Loucy (cell line): ENCODE results near the gene MYL10.

Source experiments
- H2AFZ ChIP-seq: fragments of 200-600 bp; sonication (generic); 2 replicates; pipeline ENCODE4 v1.6.0; 2016; ENCODE audit warnings: antibody characterized with exemption, mild to moderate bottlenecking, low read length, moderate library complexity
- H3F3A ChIP-seq: fragments of 200-600 bp; 2 replicates; pipeline ENCODE4 v1.6.0; 2016; ENCODE audit warnings: antibody characterized with exemption, low read depth, mild to moderate bottlenecking
- H3K27me3 ChIP-seq: fragments of 200-600 bp; sonication (generic); 2 replicates; pipeline ENCODE4 v1.6.1; 2014; ENCODE audit warnings: low read length, mild to moderate bottlenecking; ENCODE audit not compliant: insufficient read depth, poor library complexity, severe bottlenecking
- H3K36me3 ChIP-seq: fragments of 200-600 bp; sonication (generic); 2 replicates; pipeline ENCODE4 v1.6.1; 2016; ENCODE audit warnings: low read length; ENCODE audit not compliant: insufficient read depth
- H3K4me1 ChIP-seq: fragments of 200-600 bp; sonication (generic); 2 replicates; pipeline ENCODE4 v1.5.1; 2014; ENCODE audit warnings: low read length, mild to moderate bottlenecking; ENCODE audit not compliant: insufficient read depth, poor library complexity, severe bottlenecking
- H3K4me2 ChIP-seq: fragments of 200-600 bp; sonication (generic); 2 replicates; pipeline ENCODE4 v1.6.0; 2014; ENCODE audit warnings: antibody characterized with exemption, low read length, low read depth, mild to moderate bottlenecking; ENCODE audit not compliant: poor library complexity, severe bottlenecking
- H3K4me3 ChIP-seq: fragments of 200-600 bp; sonication (generic); 2 replicates; pipeline ENCODE4 v1.5.1; 2014; ENCODE audit warnings: low read length, mild to moderate bottlenecking, mixed read lengths; ENCODE audit not compliant: poor library complexity, severe bottlenecking
- H3K79me2 ChIP-seq: fragments of 200-600 bp; sonication (generic); 2 replicates; pipeline ENCODE4 v1.6.1; 2014; ENCODE audit warnings: low read length; ENCODE audit not compliant: insufficient read depth
- H3K9ac ChIP-seq: fragments of 200-600 bp; sonication (generic); 2 replicates; pipeline ENCODE4 v1.6.0; 2014; ENCODE audit warnings: mild to moderate bottlenecking, low read depth, low read length, moderate library complexity; ENCODE audit not compliant: poor library complexity, severe bottlenecking
- H3K9me2 ChIP-seq: fragments of 200-600 bp; sonication (generic); replicated peaks from 2 replicates; pipeline ENCODE4 v1.6.1; 2016; ENCODE audit warnings: low read depth, low read length, mixed read lengths
- H3K9me3 ChIP-seq: fragments of 200-600 bp; sonication (generic); 2 replicates; pipeline ENCODE4 v1.6.1; 2014; ENCODE audit warnings: mild to moderate bottlenecking, antibody characterized with exemption, low read length, low read depth; ENCODE audit not compliant: insufficient read depth
- H4K20me1 ChIP-seq: fragments of 200-600 bp; sonication (generic); 2 replicates; pipeline ENCODE4 v1.6.0; 2014; ENCODE audit warnings: antibody characterized with exemption, low read length, mild to moderate bottlenecking; ENCODE audit not compliant: insufficient read depth, poor library complexity, severe bottlenecking
- EZH2phosphoT487 ChIP-seq: fragments of 200-600 bp; IDR thresholded peaks from 2 replicates; pipeline ENCODE4 v1.6.1; 2018; ENCODE audit warnings: antibody characterized with exemption, mild to moderate bottlenecking, moderate library complexity, borderline replicate concordance
- TF ChIP-seq, protein P1 (sequence below): fragments of 200-600 bp; sonication (generic); conservative IDR thresholded peaks from 2 replicates; pipeline ENCODE4 v1.5.1; 2014; ENCODE audit warnings: mild to moderate bottlenecking, antibody characterized with exemption, low read length

The MYL10 gene

DNA sequence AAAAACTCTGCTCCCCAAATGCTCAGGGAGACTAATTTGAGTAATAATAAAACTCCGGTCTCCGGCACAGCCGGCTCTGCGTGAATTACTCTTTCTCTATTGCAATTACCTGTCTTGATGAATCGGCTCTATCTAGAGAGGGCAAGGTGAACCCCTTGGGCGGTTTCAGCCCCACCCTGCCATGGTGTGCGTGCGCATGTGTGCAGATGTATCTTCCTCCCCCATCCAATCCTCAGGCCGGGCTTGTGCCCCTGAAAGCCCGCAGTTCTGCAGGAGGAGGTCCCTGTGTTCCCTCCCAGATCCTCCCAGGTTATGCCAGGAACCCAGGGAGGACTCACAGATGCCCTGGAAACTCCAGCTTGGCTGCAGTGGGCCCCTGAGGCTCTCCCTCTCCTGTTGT is 48.3 kb upstream of the MYL10 start:
- Histone ChIP-seq H3K4me1 (no peaks in the 10 kb centered on the region), H3K9me2 (no peaks in the 10 kb centered on the region), H3K9me3 (no peaks in the 10 kb centered on the region), H3K4me3 (no peak overlapping the region), H2AFZ (no peak overlapping the region), H3K4me2 (no peak overlapping the region), H3K79me2 (no peaks in the 10 kb centered on the region), H3K36me3 (no peaks in the 10 kb centered on the region), H3F3A (no peaks in the 10 kb centered on the region), H3K27me3 (no peaks in the 10 kb centered on the region), H3K9ac (no peak overlapping the region), H4K20me1 (no peaks in the 10 kb centered on the region)
- TF ChIP-seq, protein P1, sequence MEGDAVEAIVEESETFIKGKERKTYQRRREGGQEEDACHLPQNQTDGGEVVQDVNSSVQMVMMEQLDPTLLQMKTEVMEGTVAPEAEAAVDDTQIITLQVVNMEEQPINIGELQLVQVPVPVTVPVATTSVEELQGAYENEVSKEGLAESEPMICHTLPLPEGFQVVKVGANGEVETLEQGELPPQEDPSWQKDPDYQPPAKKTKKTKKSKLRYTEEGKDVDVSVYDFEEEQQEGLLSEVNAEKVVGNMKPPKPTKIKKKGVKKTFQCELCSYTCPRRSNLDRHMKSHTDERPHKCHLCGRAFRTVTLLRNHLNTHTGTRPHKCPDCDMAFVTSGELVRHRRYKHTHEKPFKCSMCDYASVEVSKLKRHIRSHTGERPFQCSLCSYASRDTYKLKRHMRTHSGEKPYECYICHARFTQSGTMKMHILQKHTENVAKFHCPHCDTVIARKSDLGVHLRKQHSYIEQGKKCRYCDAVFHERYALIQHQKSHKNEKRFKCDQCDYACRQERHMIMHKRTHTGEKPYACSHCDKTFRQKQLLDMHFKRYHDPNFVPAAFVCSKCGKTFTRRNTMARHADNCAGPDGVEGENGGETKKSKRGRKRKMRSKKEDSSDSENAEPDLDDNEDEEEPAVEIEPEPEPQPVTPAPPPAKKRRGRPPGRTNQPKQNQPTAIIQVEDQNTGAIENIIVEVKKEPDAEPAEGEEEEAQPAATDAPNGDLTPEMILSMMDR: no peak
- TF ChIP-seq EZH2phosphoT487: no peak

DNA sequence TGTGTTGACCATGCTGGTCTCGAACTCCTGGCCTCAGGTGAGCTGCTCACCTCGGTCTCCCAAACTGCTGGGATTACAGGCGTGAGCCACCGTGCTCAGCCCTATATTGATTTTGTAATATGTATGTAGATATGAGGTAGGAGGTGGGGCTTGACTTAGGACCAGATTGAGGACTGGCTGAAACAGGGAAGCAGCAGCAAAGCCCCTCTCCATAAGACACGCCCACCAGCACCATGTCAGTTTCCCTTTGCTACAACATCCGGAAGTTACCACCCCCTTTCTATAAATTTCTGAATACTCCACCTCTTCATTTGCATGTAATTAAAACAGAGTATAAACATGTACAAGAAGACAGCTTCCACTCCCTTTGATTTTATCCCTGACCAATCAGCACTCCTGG is 47.9 kb upstream of the MYL10 start:
- Histone ChIP-seq H3K4me3 (no peak overlapping the region), H4K20me1 (no peaks in the 10 kb centered on the region), H3K79me2 (no peaks in the 10 kb centered on the region), H3K36me3 (no peaks in the 10 kb centered on the region), H3K9me2 (no peaks in the 10 kb centered on the region), H3K27me3 (no peaks in the 10 kb centered on the region), H2AFZ (no peak overlapping the region), H3K9me3 (no peaks in the 10 kb centered on the region), H3K4me1 (peaks cover under 1% of the 10 kb centered on the region), H3K9ac (no peak overlapping the region), H3K4me2 (no peak overlapping the region), H3F3A (no peaks in the 10 kb centered on the region)
- no peak for TF ChIP-seq EZH2phosphoT487
- TF ChIP-seq, protein P1: no peak

DNA sequence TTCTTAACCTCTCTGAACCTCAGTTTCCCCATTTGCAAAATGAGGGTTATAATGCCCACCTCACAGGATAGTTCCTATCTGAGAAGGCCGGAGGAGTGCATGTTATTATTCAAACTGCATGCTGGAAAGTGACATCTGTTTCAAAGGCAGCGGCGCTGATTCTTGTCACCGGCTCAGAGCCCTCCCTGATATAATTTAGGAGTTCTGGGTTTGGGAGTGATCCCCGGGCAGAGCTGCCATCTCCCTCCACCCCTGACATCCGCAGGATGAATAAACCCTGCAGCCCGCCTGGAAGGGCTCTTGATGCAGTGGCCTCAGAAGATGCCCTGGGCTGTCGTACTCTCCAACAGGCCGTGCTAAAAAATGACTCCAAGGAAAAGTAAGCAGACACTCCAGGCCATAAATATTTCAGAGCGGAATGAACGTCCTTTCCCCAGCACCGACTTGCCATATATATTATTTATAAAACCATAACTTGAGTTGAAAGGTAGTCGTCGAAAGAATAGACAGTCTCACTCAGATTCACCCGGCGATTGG is 47.0 kb upstream of the MYL10 start:
- TF ChIP-seq, protein P1: no peak
- no peaks in the 10 kb centered on the region for H3K27me3 ChIP-seq
- H3K9me2 ChIP-seq: no peaks in the 10 kb centered on the region

More for the DNA sequence above, 47.0 kb upstream of the MYL10 start:
- Histone ChIP-seq H4K20me1 (no peaks in the 10 kb centered on the region), H3K79me2 (no peaks in the 10 kb centered on the region), H3K9me3 (no peaks in the 10 kb centered on the region), H3K36me3 (no peaks in the 10 kb centered on the region), H3K9ac (no peak overlapping the region), H2AFZ (no peak overlapping the region), H3K4me2 (no peak overlapping the region), H3F3A (no peaks in the 10 kb centered on the region), H3K4me3 (no peak overlapping the region), H3K4me1 (peaks cover 6% of the 10 kb centered on the region)
